ENCODE data around the gene CRTC2. TPM values are rescaled to one million over a fixed set of nuclear protein-coding genes. Genes with fewer than 3 reads are reported as not detected.

Gene CRTC2
- total RNA-seq, 3 donors from 2014 or later = 16.2 to 19.7 (median 19.0) TPM

DNA sequence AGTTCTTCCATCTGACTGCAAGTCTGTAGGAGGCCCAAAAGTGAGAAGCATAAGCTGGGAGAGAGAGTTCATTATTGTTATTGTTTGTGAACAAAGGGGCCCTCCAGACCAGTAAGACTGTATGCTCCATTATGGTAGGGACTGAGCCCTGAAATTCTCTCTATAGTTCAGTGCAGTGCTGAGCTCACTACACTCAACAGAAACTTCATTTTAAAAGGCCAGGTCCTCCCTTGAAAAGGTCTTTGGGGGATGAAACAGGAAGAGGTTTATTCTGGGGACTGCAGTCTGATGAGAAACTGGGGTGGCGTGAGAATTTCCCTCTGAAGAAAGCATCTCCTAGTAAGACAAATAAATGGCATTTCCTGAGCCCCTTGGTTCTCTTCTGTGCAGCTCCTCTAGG, 30.2 kb downstream of the CRTC2 start:
- DNase-seq (ENCODE audit: low spot score in 2 of 2) = no peak
- intact Hi-C loops (cut with DNase I; ENCODE audit: low total_unique reads) = no loop called here
- no peaks in the 10 kb centered on the region for H3K27me3 ChIP-seq
- no peaks in the 10 kb centered on the region for H3K9me3 ChIP-seq
- H3K4me3 ChIP-seq = no peak overlapping the region
- TF ChIP-seq POLR2A (IDR thresholded peaks at IDR 0.05) (no peak), POLR2AphosphoS5 (IDR thresholded peaks at IDR 0.05) (no peak)
- TF ChIP-seq, protein P1, sequence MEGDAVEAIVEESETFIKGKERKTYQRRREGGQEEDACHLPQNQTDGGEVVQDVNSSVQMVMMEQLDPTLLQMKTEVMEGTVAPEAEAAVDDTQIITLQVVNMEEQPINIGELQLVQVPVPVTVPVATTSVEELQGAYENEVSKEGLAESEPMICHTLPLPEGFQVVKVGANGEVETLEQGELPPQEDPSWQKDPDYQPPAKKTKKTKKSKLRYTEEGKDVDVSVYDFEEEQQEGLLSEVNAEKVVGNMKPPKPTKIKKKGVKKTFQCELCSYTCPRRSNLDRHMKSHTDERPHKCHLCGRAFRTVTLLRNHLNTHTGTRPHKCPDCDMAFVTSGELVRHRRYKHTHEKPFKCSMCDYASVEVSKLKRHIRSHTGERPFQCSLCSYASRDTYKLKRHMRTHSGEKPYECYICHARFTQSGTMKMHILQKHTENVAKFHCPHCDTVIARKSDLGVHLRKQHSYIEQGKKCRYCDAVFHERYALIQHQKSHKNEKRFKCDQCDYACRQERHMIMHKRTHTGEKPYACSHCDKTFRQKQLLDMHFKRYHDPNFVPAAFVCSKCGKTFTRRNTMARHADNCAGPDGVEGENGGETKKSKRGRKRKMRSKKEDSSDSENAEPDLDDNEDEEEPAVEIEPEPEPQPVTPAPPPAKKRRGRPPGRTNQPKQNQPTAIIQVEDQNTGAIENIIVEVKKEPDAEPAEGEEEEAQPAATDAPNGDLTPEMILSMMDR (IDR thresholded peaks at IDR 0.05) = no peak
- H3K4me1 ChIP-seq = no peaks in the 10 kb centered on the region
- H3K27ac ChIP-seq = peak overlapping the region in 1 of 2 donors; percentile 61
- H3K36me3 ChIP-seq = no peaks in the 10 kb centered on the region

DNA sequence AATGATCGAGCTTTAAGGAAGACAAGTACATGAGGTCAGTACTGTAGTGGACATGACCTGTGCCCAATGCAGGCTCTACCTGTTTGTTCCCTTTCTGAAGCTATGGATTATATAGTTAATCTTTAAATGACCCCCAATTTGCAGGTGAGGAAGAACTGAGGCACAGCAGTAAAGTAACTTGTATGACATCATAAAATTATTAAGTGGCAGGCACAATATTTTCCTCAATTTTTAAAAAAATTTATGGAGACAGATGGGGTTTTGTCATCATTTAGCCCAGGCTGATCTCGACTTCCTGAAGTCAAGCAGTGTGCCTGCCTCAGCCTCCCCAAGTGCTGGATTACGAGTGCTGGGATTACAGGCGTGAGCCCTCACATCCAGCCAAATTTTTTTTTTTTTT, 32.0 kb downstream of the CRTC2 start:
- Histone ChIP-seq H3K9me3 (no peaks in the 10 kb centered on the region), H3K36me3 (no peaks in the 10 kb centered on the region), H3K27me3 (no peaks in the 10 kb centered on the region), H3K4me1 (peaks cover 0 to 2% of the 10 kb centered on the region in 2 donors), H3K4me3 (no peak overlapping the region), H3K27ac (no peak overlapping the region)
- no peak for TF ChIP-seq POLR2AphosphoS5 (IDR thresholded peaks at IDR 0.05)
- TF ChIP-seq POLR2A (IDR thresholded peaks at IDR 0.05) = no peak
- TF ChIP-seq, protein P1 (IDR thresholded peaks at IDR 0.05) = no peak
- no peak for DNase-seq (ENCODE audit: low spot score in 2 of 2)
- intact Hi-C loops (cut with DNase I; ENCODE audit: low total_unique reads) = no loop called here

DNA sequence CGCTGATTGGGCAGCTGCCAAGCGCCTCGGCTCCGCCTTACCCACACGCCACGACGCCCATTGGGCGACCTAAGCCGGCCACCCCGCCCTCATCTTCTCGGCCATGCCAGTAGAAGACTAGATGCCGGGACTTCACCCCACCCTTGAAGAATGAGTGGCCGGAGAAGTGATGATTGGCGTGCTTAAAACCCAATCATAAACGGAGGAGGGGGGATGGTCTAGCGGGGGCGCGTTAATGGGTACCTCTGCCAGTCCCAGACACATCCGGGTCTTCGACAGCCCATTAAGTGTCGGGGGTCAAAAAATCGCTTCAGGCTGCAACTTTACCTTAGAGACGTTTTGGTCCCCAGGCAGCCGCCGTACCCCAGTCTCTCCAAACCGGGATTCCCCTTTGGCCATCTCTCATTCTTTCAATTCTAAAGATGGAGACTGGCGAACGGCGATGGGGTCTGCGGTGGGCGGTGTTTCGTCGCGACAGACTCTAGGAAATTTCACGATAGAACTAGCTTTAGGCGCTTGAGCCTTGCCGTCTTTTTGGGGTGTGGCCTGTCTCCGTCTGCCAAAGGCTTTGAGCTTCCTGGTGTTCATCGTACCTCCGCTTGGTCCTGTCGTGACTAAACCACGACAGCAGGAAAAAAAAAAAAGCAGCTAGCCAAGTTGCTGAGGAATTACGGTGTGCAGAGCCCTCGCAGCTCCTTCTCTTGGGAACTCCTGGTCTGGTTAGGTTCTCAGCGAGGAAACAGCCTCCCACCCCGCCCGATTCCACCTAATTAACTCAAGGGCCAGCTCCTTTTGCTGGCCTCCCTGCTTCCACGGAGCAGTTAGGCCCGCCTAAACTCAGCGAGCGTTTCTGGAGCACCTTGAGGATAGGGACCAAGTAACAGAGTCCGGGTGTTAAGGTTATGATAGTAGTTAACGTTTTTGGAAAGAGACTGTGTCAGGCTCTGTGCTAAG, 35.2 kb downstream of the CRTC2 start, which contains the start of gene GATAD2B:
Gene GATAD2B, minus strand, starts transcription at position 1 of the 954 bp plus-strand sequence. CDS start 94,625 bp downstream, outside the sequence.
- Histone ChIP-seq H3K36me3 (no peaks in the 10 kb centered on the region), H3K4me1 (peaks cover 0 to 22% of the 10 kb centered on the region in 2 donors), H3K27ac (peak within 1 kb of the TSS; percentile 81 to 93), H3K27me3 (no peaks in the 10 kb centered on the region), H3K4me3 (peak within 1 kb of the TSS; percentile 66 to 91 (median 74)), H3K9me3 (no peaks in the 10 kb centered on the region)
- DNase-seq (ENCODE audit: low spot score in 2 of 2) = peak; percentile 99
- TF ChIP-seq POLR2AphosphoS5 (IDR thresholded peaks at IDR 0.05) (peak; percentile 27 to 64 (median 55)), POLR2A (IDR thresholded peaks at IDR 0.05) (no peak)
- intact Hi-C loops (cut with DNase I; ENCODE audit: low total_unique reads) = no loop called here

DNA sequence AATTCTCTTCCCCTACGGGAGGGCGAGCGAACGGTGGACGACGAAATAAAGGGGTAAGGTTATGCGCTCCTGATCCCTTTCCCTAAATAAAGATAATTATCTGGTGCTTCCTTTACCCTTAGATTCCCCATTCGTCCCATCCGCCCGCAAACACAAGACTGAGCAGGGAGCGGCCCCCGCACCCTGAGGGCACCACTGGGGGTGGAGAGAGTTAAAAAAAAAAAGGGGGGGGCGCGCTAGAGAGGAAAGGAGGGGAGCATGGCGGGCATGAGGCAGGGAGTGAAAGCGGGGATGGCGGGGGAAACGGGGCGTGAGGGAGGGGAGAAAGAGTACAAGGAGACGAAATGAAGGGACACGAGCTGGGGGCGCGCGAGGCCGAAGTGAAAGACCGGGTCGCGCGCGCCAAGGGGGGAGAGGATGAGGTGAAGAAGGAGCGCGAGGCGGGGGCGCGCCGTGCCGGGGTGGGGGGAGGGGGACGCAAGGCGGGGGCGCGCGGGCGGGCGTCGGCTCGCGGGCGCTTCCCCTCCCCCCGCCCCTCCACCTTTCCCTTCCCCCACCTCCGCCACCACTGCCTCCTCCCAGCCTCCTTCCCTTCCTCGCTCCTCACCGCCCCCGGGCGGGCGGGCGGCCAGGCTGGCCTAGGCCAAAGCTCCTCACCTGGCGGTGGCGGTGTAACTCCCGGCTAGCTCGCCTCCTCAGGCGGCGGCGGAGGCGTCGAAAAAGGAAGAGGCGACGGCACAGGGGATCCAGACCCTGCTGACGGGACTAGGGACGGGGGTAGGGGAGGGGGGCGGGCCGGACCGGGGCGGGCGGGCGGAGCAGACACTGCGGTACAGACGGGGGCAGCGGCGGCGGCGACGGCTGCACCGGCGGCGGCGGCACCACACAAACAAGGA, 36.1 kb downstream of the CRTC2 start:
- intact Hi-C loops (cut with DNase I; ENCODE audit: low total_unique reads) = no loop called here
- Histone ChIP-seq H3K4me1 (peaks cover 0 to 22% of the 10 kb centered on the region in 2 donors), H3K9me3 (no peaks in the 10 kb centered on the region), H3K27ac (peak overlapping the region; percentile 81 to 93), H3K36me3 (no peaks in the 10 kb centered on the region), H3K4me3 (peak overlapping the region; percentile 66 to 91 (median 74)), H3K27me3 (no peaks in the 10 kb centered on the region)
- TF ChIP-seq POLR2A (IDR thresholded peaks at IDR 0.05) (no peak), POLR2AphosphoS5 (IDR thresholded peaks at IDR 0.05) (no peak)
- TF ChIP-seq, protein P1 (IDR thresholded peaks at IDR 0.05) = no peak
- peak in 1 of 2 donors; percentile 58 for DNase-seq (ENCODE audit: low spot score in 2 of 2)

DNA sequence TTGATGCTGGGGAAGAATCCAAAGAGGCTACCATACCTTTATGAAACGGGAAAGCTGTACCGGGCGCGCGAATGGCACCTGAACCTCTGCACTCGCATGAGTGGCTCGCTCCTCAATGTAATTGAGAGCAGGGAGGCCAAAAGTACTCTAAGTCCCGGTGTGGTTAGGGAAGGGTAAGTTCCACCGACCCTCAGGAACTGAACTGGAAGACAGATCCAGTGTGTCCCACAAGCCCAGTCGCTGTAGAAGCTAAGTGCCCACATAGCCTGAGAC, 36.7 kb downstream of the CRTC2 start:
- peaks cover 0 to 22% of the 10 kb centered on the region in 2 donors for H3K4me1 ChIP-seq
- TF ChIP-seq, protein P1 (IDR thresholded peaks at IDR 0.05) = no peak
- TF ChIP-seq POLR2AphosphoS5 (IDR thresholded peaks at IDR 0.05) = no peak
- no peak for TF ChIP-seq POLR2A (IDR thresholded peaks at IDR 0.05)
- H3K9me3 ChIP-seq = no peaks in the 10 kb centered on the region
- peak overlapping the region; percentile 66 to 91 (median 74) for H3K4me3 ChIP-seq
- intact Hi-C loops (cut with DNase I; ENCODE audit: low total_unique reads) = no loop called here
- no peak for DNase-seq (ENCODE audit: low spot score in 2 of 2)
- no peaks in the 10 kb centered on the region for H3K36me3 ChIP-seq
- peak overlapping the region; percentile 81 to 93 for H3K27ac ChIP-seq
- no peaks in the 10 kb centered on the region for H3K27me3 ChIP-seq

Measured in breast epithelium (tissue), 4 donors.